ENCODE measurements around the gene RAB7A.
"Not testable (repeated sequence)": the region's sequence is repeated elsewhere in the genome, so short reads cannot be mapped to it uniquely, and the experiment has no call there.

Gene RAB7A

DNA sequence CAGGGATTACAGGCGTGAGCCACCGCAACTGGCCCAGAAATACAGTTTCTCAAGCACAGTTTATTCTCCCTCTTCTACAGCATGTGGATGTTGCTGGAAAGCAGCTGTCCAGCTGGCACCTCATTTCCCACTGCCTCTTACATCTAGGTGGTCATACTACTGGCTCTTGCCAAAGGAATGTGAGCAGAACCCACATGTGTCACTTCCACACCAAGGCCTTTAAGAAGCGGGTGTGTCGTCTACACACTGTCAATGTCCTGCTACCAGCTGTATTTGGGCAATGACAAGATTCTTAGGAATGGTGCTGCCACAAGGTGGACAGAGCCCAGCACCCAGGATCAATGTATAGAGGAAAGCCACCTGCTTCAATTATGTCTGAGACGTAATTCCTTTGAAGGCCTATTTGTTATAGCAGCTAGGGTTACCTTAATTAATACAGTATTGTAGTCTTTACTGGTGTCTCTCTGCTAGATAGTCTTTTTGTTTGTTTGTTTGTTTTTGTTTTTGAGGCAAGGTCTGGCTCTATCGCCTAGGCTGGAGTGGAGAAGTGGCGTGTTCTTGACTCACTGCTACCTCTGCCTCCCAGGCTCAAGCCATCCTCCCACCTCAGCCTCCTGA, 15.1 kb upstream of the RAB7A start:
- no peak for DNase-seq (ENCODE audit: low read depth)

DNA sequence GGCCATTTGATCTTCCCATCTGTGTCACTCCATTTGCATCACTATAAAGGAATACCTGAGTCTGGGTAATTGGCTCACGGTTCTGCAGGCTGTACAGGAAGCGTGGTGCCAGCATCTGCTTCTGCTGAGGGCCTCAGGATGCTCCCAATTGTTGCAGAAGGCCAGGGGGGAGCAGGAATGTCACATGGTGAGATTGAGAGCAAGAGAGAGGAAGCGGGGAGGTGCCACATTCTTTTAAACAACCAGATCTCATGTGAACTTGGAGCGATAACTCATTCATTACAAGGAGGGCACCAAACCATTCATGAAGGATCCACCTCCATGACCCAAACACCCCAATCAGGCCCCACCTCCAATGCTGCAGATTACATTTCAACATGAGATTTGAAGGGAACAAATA, 13.1 kb upstream of the RAB7A start:
- DNase-seq (ENCODE audit: low read depth): no peak

DNA sequence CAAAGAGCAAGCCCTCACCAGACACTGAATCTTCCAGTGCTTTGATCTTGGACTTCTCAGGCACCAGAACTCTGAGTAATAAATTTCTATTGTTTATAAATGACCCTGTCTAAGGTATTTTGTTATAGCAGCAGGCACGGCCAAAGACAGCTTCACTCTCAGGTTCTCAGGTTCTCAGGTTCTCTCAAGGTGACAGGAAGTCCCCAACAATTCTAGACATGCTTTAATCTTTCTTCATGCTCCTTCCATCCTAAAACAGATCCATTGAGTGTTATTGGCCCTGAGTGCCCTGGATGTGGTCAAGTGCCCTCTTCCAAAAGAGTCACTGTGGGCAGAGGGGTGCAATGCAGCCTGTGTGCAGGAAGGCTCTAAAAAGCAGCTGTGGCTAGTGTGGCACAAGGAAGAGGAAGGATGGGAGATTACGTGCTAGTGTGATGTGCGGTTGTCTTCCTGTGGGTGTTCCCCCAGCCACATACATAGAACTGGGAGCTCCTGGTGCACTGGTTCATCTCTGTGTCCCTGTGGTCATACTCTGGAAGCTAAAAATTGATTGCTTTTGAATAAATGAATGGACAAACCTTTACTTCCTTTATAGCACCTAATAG, 11.0 kb upstream of the RAB7A start:
- DNase-seq (ENCODE audit: low read depth): no peak

DNA sequence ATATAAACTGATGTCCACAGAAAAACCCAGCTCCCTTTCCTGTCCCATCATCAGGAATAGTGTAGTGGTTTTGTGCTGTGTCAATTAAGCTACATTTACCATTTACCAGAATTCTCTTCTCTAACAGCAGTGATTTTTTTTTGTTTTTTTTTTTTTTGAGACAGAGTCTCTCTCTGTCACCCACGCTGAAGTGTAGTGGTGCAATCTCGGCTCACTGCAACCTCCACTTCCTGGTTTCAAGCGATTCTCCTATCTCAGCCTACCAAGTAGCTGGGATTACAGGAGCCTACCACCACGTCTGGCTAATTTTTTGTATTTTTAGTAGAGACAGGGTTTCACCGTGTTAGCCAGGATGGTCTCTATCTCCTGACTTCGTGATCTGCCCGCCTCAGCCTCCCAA, 7.1 kb upstream of the RAB7A start:
- not testable (repeated sequence) for DNase-seq (ENCODE audit: low read depth)

DNA sequence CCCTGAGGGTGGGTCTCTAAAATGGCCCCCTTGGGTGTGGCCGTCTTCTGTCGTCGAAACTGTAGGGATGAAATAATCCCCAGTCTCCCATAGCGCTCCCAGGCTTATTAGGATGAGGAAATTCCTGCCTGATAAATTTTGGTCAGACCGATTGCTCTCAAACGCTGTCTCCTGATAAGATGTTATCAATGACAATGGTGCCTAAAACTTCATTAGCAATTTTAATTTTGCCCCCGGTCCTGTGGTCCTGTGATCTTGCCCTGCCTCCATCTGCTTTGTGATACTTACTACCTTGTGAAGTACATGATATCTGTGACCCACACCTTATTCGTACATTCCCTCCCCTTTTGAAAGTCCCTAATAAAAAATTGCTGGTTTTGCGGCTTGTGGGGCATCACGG, 5.1 kb upstream of the RAB7A start:
- no peak for DNase-seq (ENCODE audit: low read depth)

DNA sequence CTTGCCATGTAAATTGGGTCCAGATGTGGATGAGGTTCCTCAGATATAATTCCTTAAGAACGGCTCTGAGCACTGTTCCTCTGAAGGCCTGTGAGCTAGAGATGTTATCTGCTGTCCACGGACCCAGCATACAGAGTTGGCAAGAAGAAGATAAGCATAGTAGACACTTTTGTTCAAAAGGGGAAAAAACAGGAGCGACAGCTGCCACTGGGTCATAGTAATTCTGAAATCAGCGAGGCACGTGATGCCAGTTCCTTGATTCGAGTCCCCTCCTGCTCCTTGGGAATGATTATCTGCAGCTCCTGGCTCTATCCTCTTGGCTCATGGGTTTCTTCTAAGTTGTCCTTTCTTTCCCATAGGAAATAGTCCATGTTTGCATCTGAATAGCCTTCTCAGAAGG, 2.5 kb upstream of the RAB7A start:
- no peak for DNase-seq (ENCODE audit: low read depth)

DNA sequence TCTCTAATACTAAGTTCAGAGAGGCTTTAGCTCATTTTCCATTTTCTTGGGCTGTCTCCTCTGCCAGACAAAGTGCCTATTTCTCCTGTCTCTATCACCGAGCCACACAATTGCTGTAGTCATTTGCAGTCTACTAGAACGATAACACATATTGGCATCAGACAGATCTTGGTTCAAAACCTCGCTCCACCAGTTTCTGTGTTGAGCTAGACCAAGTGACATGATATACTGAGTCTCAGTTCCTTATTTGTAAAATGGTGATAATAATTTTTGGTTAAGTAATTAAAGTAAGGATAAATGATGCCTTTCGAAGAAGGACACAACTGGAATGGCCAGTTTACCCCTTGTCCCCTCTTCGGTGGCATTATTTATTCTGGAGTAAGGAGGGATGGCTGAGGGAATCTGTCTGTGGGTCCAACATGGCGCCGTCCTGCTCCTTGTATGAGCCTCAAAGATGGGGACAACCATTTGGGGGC, 398 bp upstream of the RAB7A start:
- DNase-seq (ENCODE audit: low read depth): no peak

DNA sequence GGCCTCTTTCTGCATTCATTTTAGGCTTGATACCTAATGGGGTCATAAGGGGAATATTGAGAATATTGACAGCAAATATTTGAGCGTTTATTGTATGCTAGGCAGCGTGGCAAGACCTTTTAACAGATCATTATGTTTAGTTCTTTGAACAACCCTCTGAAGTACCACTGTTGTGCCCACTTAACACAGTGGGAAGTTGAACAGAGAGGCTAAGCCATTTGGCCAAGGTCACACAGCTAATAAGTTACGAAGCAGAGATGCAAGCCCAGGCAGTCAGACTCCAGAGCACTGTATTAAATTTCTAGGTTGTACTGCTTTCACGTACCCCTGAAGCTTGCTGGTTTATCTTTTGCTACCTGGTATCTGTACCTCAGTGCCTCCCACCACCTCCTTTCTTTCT, 1.1 kb downstream of the RAB7A start:
- no peak for DNase-seq (ENCODE audit: low read depth)

DNA sequence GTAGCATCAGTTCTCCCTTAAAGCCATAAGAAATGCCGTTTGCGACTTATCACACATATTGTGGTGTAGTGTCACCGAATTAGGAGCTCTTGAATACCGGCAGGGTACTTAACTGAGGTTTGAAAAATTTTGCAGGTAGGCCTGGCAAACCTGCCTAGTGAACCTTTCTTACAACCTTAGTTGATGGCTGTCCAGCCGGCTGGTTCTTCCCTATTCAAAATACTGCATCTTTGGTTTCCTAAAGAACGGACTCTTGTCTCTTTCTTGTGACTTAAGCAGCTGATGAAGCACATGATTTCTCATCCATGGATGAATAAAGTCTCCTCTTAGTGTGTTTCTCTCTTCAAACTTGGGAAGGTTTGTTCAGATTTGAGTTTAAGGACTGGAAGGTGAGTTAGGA, 1.5 kb downstream of the RAB7A start:
- DNase-seq (ENCODE audit: low read depth): no peak

DNA sequence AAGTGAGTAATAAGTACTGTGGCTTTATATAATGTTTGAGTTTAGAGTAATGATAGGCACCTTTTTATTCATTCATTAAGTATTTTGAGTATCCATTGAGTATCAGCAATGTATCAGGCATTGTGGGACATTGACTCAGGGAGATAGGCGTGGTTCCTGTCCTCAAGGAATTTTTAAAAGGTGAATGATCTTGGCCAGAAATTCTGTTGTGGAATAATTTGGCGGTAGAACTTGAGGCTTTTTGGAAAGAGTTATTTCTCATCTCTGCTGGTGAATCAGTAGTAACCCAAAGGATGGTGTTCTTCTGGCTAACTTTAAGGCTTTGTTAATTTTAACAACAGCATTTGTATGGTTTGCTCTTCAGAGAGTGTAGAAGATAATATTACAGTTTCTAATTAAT, 2.0 kb downstream of the RAB7A start:
- DNase-seq (ENCODE audit: low read depth): no peak

DNA sequence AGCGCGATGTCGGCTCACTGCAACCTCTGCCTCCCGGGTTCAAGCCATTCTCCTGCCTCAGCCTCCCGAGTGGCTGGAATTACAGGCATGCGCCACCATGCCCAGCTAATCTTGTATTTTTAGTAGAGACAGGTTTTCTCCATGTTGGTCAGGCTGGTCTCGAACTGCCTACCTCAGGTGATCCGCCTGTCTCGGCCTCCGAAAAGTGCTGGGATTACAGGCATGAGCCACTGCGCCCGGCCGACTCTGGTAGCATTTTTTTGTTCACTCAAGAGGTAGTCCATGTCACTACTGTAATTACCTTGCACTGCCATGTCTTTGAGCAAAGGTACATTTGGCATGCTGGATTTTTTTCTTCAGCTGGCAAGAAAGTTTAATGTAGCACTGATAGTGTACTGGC, 2.5 kb downstream of the RAB7A start:
- DNase-seq (ENCODE audit: low read depth): not testable (repeated sequence)

DNA sequence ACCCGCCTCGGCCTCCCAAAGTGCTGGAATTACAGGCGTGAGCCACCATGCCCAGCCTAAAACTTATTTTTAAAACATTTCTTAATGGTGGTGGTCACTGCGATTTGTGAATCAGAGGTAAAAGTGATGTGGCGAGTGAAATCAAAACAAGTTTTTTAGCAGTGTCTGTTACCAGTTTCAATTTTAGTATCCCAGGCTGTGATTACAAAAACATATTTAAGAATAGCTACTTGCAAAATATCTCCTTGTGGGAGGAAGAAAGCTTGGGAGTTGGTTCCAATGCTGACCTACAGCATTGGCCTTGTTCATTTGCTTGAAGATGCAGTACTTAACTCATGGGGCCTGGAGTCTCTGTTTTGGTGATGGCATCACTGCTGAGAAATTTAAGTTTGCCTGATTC, 4.5 kb downstream of the RAB7A start:
- DNase-seq (ENCODE audit: low read depth): no peak

DNA sequence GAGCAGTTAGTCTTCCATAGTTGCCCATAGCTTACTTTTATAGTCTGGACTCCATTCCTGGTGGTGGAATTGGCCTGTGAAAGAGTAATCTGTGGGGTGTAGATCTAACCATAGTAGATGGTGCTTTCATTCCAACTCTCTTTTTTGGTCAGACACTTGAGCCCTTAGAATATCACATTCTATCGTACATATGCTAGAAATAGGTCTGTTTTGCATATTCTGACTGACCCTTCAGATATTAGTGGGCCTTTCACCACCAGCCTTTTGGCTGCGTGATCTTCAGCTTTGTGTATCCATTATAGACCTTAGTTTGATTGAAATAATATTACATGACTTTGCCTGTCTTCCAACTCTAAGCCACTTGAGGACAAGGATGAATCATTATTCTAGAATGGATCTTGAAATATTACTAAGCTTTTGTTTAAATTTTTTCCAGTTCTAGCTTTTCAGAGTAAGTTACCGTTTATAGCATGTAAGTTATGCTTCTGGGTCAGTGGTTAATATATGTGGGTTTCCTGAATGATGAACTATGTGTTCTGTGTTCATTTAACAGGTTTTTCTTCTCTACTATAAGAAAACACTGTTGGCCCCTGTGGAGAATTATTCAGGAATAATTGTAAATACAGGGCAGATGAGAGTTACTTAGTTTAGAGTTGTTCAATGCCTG, 8.7 kb downstream of the RAB7A start:
- DNase-seq (ENCODE audit: low read depth): no peak

DNA sequence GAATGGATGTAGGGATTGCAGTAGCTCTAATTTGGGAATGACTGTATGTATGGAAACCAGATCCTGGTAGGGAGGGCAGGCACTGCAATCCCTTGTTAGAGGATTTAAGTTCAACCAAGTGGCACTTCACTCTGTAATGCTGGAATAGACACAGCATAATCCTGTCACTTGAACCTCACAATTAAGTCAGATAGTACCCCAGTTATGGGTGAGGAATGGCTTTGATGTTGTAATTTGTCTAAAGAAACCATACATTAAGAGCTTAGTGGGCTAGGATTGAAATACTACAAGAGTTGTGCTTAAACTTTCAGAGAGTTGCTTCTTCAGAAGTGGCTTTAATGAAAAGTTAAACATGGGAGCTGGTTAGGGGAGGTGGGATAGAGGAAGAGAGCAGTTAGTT, 9.3 kb downstream of the RAB7A start:
- DNase-seq (ENCODE audit: low read depth): no peak

DNA sequence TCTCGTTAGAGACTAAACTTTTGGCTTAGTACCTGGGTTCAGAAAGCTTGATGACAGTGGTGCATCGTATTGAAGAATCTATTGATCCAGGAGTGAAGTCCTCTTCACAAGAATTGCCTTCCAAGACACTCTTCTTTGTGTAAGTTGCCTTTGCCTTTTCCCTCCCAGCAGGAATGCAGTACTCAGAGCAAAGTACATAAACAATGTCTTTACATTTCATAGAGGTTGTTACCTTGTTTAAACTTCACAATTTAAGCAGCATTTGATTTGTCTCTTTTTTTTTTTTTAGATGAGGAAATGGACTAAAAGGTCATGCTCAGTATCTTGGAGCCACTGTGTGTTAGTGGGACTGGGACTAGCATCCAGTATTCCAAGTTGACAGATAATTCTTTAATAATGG, 9.9 kb downstream of the RAB7A start:
- DNase-seq (ENCODE audit: low read depth): no peak

DNA sequence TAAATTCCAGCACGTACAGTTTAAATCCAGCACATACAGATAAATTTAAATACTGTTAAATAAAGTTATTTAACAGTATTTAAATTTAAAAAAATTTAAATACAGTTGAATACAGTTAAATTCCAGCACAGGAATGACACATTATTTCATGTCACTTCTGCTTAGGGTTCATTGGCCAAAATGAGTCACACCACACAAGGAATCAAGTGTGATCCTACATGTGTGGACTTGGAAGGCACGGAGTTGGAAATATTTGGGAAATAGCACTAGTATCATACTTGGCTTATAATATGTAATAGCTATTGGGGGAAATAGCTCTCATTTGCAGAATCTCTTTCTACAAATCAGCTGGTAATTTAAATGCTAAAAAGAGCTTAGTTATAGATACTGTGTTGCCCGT, 10.6 kb downstream of the RAB7A start:
- DNase-seq (ENCODE audit: low read depth): no peak

DNA sequence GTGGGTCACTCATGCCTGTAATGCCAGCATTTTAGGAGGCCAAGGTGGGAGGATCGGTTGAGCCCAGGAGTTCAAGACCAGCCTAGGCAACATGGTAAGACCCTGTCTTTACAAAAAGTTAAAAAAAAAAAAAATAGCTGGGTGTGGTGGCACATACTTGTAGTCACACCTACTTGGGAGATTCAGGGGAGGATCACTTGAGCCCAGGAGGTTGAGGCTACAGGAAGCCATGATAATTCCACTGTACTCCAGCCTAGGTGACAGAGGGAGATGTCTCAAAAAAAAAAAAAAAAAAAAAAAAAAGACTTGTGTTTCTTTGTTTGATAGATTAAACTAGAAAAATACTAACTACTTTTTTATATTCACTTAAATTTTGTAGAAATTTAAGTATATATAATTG, 14.6 kb downstream of the RAB7A start:
- no peak for DNase-seq (ENCODE audit: low read depth)

DNA sequence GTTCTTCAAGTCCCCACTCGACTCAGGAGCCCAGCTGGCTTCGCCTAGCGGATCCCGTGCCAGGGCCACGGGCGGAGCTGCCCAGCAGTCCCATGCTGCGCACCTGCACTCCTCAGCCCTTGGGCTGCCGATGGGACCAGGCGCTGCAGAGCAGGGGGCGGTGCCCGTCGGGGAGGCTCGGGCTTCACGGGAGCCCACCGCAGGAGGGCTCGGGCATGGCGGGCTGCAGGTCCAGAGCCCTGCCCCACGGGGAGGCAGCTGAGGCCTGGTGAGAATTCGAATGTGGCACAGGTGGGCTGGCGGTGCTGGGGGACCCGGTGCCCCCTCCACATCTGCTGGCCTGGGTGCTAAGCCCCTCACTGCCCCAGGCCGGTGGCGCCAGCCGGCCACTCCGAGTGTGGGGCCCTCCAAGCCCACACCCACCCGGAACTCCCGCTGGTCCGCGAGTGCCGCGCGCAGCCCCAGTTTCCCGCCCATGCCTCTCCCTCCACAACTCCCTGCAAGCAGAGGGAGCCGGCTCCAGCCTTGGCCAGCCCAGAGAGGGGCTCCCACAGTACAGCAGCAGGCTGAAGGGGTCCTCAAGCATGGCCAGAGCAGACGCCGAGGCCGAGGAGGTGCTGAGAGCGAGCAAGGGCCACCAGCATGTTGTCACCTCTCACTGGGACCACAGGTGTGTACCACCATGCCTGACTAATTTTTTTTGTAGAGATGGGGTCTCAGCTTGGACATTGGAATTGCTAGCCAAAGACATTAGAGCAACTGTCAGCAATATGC, 17.0 kb downstream of the RAB7A start:
- DNase-seq (ENCODE audit: low read depth): no peak

DNA sequence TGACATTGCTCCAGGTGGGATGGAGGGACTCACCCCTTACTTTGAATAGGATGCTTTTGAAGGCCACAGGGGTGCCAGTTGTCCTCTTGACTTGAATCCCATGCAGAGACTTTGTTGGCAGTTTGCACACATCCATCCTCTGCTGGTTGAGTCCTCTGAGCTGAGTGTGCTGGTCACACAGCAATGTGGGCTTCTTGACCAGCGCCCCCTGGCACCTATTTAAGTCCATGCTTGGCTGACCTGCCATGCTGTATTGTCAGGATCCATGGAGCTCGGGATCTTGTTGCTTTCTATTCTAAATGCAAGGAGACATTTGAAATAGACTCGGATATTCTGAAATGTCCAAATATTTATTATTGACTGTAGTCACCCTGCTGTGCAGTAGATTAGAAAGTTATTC, 19.8 kb downstream of the RAB7A start:
- no peak for DNase-seq (ENCODE audit: low read depth)

DNA sequence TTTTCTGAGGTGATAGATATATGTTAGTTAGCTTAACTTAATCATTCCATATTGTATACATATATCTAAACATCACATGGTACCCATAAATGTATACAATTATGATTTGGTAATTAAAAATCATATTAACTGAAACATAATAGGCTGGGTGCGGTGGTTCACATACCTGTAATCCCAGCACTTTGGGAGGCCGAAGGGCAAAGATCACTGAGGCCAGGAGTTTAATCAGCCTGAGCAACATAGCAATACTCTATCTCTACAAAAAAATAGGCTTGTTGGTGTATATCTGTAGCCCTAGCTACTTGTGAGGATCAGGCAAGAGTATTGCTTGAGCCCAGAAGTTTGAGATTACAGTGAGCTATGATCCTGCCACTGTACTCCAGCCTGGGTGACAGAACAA, 20.9 kb downstream of the RAB7A start:
- no peak for DNase-seq (ENCODE audit: low read depth)

DNA sequence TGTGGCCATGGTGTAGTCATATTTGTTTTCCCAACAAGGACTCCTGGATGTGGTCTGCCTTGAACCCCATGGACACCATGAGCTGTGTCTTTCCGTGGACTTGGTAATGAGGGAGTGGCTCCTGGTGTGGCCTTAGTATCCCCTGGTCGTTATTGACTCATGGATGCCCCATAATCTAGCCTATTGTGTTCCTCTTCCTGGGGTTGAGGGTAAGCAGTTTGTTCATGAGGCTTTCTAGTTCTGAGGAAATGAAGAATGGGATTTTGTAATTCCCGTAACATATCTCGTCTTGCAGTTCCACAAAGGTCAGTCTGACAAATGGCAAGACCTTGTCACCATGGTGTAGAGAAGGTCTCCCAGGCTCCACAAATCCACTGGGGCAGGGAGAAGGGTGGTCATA, 22.6 kb downstream of the RAB7A start:
- DNase-seq (ENCODE audit: low read depth): no peak

DNA sequence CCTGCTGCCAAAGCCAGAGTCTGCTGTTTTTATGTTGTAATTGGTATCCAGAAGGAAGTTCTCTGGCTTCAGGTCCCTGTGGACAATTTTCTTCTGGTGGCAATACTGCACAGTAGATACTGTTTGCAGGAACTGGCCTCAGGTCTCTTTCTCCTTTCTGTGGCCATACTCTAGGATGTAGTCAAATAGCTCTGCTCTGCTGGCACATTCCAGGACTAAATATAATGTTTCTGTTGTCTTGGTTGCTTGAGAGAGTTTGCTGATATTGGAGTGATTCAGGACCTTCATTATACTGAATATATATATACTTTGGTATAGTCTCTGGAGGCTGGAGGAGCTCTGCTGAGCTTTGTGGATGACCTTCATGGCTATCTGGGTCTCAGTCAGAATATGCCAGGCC, 23.1 kb downstream of the RAB7A start:
- no peak for DNase-seq (ENCODE audit: low read depth)

DNA sequence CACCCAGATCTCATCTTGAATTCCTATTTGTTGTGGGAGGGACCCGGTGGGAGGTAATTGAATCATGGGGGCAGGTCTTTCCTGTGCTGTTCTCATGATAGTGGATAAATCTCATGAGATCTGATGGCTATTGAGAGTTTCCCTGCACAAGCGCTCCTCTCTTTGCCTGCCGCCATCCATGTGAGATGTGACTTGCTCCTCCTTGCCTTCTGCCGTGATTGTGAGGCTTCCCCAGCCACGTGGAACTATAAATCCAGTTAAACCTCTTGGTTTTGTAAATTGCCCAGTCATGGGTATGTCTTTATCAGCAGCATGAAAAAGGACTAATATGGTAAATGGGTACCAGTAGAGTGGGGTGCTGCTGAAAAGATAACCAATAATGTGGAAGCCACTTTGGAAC, 23.6 kb downstream of the RAB7A start:
- not testable (repeated sequence) for DNase-seq (ENCODE audit: low read depth)

Measured in stimulated activated CD8-positive, alpha-beta memory T cell treated with anti-CD3 and anti-CD28 coated beads, Interleukin-7, amount 100 ng/mL, for 24 hours (primary cell).